Natural killer cell (primary cell): ENCODE measurements around the gene MYO15A. TPM values are rescaled to one million over a fixed set of nuclear protein-coding genes. Genes with fewer than 3 reads are reported as not detected.

Source experiments
- ATAC-seq, 3 donors: fragments of 150-1000 bp in 2 of 3; fragments of 200-7000 bp in 1 of 3; cut with Tn5 transposase; 1 replicate in 1 of 3; 2 replicates in 2 of 3; pipeline ENCODE4 v1.10.0; 2021; ENCODE audit warnings: mild to moderate bottlenecking in 2 of 3, moderate library complexity in 2 of 3
- DNase-seq, 2 donors: peaks; one replicate each; pipeline versions ENCODE4 v3.0.0 to v3.0.0-alpha.2; 2013 to 2021; ENCODE audit warnings: mixed read lengths in 1 of 2
- H3K27ac ChIP-seq: one replicate; pipeline ENCODE4 v1.5.1; 2013; ENCODE audit warnings: mild to moderate bottlenecking, low read length
- H3K27me3 ChIP-seq: one replicate; pipeline ENCODE4 v1.6.1; 2013; ENCODE audit warnings: low read length; ENCODE audit not compliant: control insufficient read depth, insufficient read depth
- H3K36me3 ChIP-seq: one replicate; pipeline ENCODE4 v1.6.1; 2013; ENCODE audit warnings: low read length; ENCODE audit not compliant: control insufficient read depth, insufficient read depth
- H3K4me1 ChIP-seq: one replicate; pipeline ENCODE4 v1.6.1; 2013; ENCODE audit warnings: low read length; ENCODE audit not compliant: control insufficient read depth, insufficient read depth
- H3K4me3 ChIP-seq: one replicate; pipeline ENCODE4 v1.5.1; 2013; ENCODE audit warnings: low read length
- H3K9me3 ChIP-seq: one replicate; pipeline ENCODE4 v1.6.1; 2013; ENCODE audit warnings: low read length; ENCODE audit not compliant: control insufficient read depth, insufficient read depth
- H3K27ac Mint-ChIP-seq, 2 donors: one replicate each; pipeline ENCODE4 v1.8.0; 2022; ENCODE audit warnings: mild to moderate bottlenecking in 2 of 2, mixed read lengths in 2 of 2, moderate library complexity in 1 of 2
- H3K27me3 Mint-ChIP-seq, 2 donors: one replicate each; pipeline ENCODE4 v1.8.0; 2022; ENCODE audit warnings: low read depth in 2 of 2, mixed read lengths in 2 of 2
- H3K36me3 Mint-ChIP-seq: one replicate; pipeline ENCODE4 v1.8.0; 2022; ENCODE audit warnings: mixed read lengths
- H3K4me1 Mint-ChIP-seq, 2 donors: one replicate each; pipeline ENCODE4 v1.8.0; 2022; ENCODE audit warnings: mixed read lengths in 2 of 2
- H3K4me3 Mint-ChIP-seq: one replicate; pipeline ENCODE4 v1.8.0; 2022; ENCODE audit warnings: mild to moderate bottlenecking, moderate library complexity, mixed read lengths
- H3K9me3 Mint-ChIP-seq, 2 donors: one replicate each; pipeline ENCODE4 v1.8.0; 2022; ENCODE audit warnings: mixed read lengths in 2 of 2
- CTCF ChIP-seq: fragments of 200-600 bp; IDR thresholded peaks from one replicate; pipeline ENCODE4 v1.8.0; 2022; ENCODE audit warnings: antibody characterized with exemption
- WGBS: methylation state at CpG from one replicate; pipeline ENCODE4 v1.1.7; 2013; ENCODE audit warnings: missing lambda C conversion rate; ENCODE audit not compliant: insufficient coverage; 5-methylcytosine and 5-hydroxymethylcytosine counted together
- intact Hi-C: fragments of 100-400 bp; cut with micrococcal nuclease; formaldehyde crosslinking; loops from one replicate; pipeline ENCODE4 v1.14.2; 2022
- total RNA-seq, 4 donors: library from RNA; stranded (reverse); fragments of 120-200 nt in 1 of 4; gene quantifications; one replicate each; pipeline versions ENCODE4 v1.2.3 to v1.2.4, GENCODE V29; 2013 to 2022

MYO15A gene
- total RNA-seq, 3 donors from 2014 or later (not counting 1 experiment from before 2014, with no cell fraction given) = 1.6 to 2.0 (median 1.8) TPM

GRCh38 chr17:18179804-18180203 lies 71.2 kb downstream of the MYO15A start:
- Histone ChIP-seq H3K36me3 (no peaks in the 10 kb centered on the region), H3K9me3 (no peaks in the 10 kb centered on the region), H3K4me3 (no peak overlapping the region), H3K27me3 (no peaks in the 10 kb centered on the region), H3K4me1 (peaks cover 15% of the 10 kb centered on the region), H3K27ac (no peak overlapping the region)
- Mint-ChIP-seq H3K4me3 (no peak overlapping the region), H3K36me3 (no peaks in the 10 kb centered on the region), H3K4me1 (peaks cover 2 to 19% of the 10 kb centered on the region in 2 donors), H3K9me3 (no peaks in the 10 kb centered on the region), H3K27me3 (no peaks in the 10 kb centered on the region), H3K27ac (peak overlapping the region in 1 of 2 donors; percentile 48)
- no peak for DNase-seq
- 97% methylated on average over 7 of the region's 7 CpGs for WGBS
- TF ChIP-seq CTCF = no peak
- no peak for ATAC-seq
- intact Hi-C loops = loop anchor here (5.0 kb wide), 1 partner anchor 77 kb away; the partner anchor contains the start of gene FLII

DNA sequence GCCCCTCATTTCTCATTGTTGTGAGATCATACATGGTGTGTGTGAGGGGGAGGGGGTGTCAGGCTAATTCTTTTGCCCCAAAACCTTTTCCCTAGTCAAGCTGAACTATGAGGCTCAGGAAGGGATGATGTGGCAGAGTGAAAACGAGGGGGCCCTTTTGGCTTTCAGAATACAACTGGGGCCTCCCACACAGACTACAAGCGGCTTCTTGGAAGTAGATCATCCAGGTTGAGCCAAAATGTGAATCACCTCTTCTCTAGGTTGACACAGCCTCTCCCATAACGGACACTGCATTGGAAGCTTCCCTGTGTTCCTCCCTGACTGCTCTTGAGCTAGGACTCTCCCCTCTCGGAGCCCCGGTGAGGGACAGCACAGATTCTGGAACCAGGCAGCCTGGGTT lies 72.8 kb downstream of the MYO15A start:
- Histone ChIP-seq H3K36me3 (no peaks in the 10 kb centered on the region), H3K27ac (no peak overlapping the region), H3K27me3 (no peaks in the 10 kb centered on the region), H3K4me3 (no peak overlapping the region), H3K4me1 (peaks cover 30% of the 10 kb centered on the region), H3K9me3 (no peaks in the 10 kb centered on the region)
- TF ChIP-seq CTCF = no peak
- peaks cover 17 to 34% of the 10 kb centered on the region in 2 donors for H3K4me1 Mint-ChIP-seq
- intact Hi-C loops = loop anchor here (5.0 kb wide), 1 partner anchor 76 kb away; the partner anchor contains the start of gene FLII
- WGBS = 90% methylated on average over 5 of the region's 5 CpGs
- H3K9me3 Mint-ChIP-seq = no peaks in the 10 kb centered on the region
- no peaks in the 10 kb centered on the region for H3K36me3 Mint-ChIP-seq
- DNase-seq (no peak), ATAC-seq (no peak)
- no peaks in the 10 kb centered on the region for H3K27me3 Mint-ChIP-seq
- H3K27ac Mint-ChIP-seq = peak overlapping the region; percentile 98 to 99
- peak overlapping the region; percentile 13 for H3K4me3 Mint-ChIP-seq

DNA sequence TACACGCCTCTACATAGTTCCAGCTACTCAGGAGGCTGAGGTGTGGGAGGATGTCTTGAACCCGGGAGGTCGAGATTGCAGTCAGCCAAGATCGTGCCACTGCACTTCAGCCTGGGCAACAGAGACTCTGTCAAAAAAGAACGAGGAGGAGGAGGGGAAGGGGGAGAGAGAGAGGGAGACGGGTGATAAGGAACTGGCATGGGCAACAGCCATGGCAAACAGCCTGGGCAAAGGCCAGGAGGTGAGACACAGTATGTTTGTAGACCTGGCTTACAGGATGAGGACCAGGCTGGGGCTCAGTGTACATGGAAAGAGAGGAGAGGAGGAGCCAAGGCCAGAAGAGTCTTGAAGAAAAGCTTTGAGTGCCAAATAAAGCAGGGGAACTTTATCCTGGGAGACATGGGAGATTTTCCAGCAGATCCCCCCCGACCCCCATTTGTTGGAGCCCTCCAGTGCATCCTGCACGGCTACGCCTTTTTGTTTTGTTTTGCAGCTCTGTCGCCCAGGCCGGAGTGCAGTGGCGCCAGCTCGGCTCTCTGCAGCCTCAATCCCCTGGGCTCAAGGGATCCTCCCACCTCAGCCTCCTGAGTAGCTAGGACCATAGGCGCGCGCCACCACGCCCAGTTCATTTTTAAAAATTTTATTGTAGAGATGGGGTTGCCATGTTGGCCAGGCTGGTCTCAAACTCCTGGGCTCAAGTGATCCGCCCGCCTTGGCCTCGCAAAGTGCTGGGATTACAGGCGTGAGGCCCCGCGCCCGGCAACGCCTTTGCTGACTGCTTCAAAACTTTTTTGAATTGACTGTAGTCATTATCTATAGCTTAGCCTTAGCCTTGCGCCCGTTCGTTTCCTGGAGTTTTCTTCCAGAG lies 73.8 kb downstream of the MYO15A start:
- no peak for TF ChIP-seq CTCF
- Mint-ChIP-seq H3K27me3 (no peaks in the 10 kb centered on the region), H3K9me3 (no peaks in the 10 kb centered on the region), H3K4me1 (peaks cover 27 to 44% of the 10 kb centered on the region in 2 donors), H3K27ac (peak overlapping the region; percentile 98 to 99), H3K4me3 (peak overlapping the region; percentile 96), H3K36me3 (no peaks in the 10 kb centered on the region)
- Histone ChIP-seq H3K9me3 (no peaks in the 10 kb centered on the region), H3K4me1 (peaks cover 40% of the 10 kb centered on the region), H3K4me3 (peak overlapping the region; percentile 88), H3K36me3 (peaks cover under 1% of the 10 kb centered on the region), H3K27ac (peak overlapping the region; percentile 98), H3K27me3 (no peaks in the 10 kb centered on the region)
- WGBS = 30% methylated on average over 28 of the region's 28 CpGs
- DNase-seq = peak in 1 of 2 donors; percentile 35
- intact Hi-C loops = loop anchor here (2.0 to 5.0 kb wide), 2 partner anchors 42 to 75 kb away; partner anchors contain the start of gene FLII
- ATAC-seq = no peak
